Nephron (organoid): ENCODE results near the gene CRTAC1.

Source experiments
- H3K27ac Mint-ChIP-seq, 3 experiments: 2 replicates each; pipeline ENCODE4 v1.8.0; 2020; ENCODE audit warnings: mixed read lengths in 3 of 3, mild to moderate bottlenecking in 2 of 3, moderate library complexity in 1 of 3
- H3K27me3 Mint-ChIP-seq: 2 replicates; pipeline ENCODE4 v1.8.0; 2021; ENCODE audit warnings: low read depth, mild to moderate bottlenecking, moderate library complexity, mixed read lengths
- H3K36me3 Mint-ChIP-seq: 2 replicates; pipeline ENCODE4 v1.8.0; 2020; ENCODE audit warnings: low read depth, mixed read lengths
- H3K4me1 Mint-ChIP-seq: 2 replicates; pipeline ENCODE4 v1.8.0; 2020; ENCODE audit warnings: mixed read lengths
- H3K4me3 Mint-ChIP-seq, 3 experiments: 2 replicates each; pipeline ENCODE4 v1.8.0; 2020; ENCODE audit warnings: mild to moderate bottlenecking in 3 of 3, mixed read lengths in 3 of 3, moderate library complexity in 2 of 3
- H3K9me3 Mint-ChIP-seq: 2 replicates; pipeline ENCODE4 v1.8.0; 2020; ENCODE audit warnings: mixed read lengths
- CTCF ChIP-seq, 3 experiments: fragments of 200-600 bp; sonication (generic); IDR thresholded peaks; one replicate each; pipeline ENCODE4 v1.5.0; 2021; ENCODE audit warnings: antibody characterized with exemption in 3 of 3; ENCODE audit not compliant: unreplicated experiment in 3 of 3

The CRTAC1 gene

GRCh38 chr10:97895915-97896314 is 134.5 kb downstream of the CRTAC1 start:
- peaks cover 10% of the 10 kb centered on the region for H3K4me1 Mint-ChIP-seq
- H3K27me3 Mint-ChIP-seq = peaks cover 17% of the 10 kb centered on the region
- no peak overlapping the region for H3K27ac Mint-ChIP-seq
- H3K36me3 Mint-ChIP-seq = no peaks in the 10 kb centered on the region
- no peak overlapping the region for H3K4me3 Mint-ChIP-seq
- H3K9me3 Mint-ChIP-seq = no peaks in the 10 kb centered on the region
- no peak for TF ChIP-seq CTCF (IDR thresholded peaks at IDR 0.05; ENCODE audit: unreplicated experiment in 3 of 3)

GRCh38 chr10:97895084-97895483 is 135.3 kb downstream of the CRTAC1 start:
- TF ChIP-seq CTCF (IDR thresholded peaks at IDR 0.05; ENCODE audit: unreplicated experiment in 3 of 3) = no peak
- peaks cover 17% of the 10 kb centered on the region for H3K27me3 Mint-ChIP-seq
- no peak overlapping the region for H3K27ac Mint-ChIP-seq
- peaks cover 10% of the 10 kb centered on the region for H3K4me1 Mint-ChIP-seq
- no peak overlapping the region for H3K4me3 Mint-ChIP-seq
- no peaks in the 10 kb centered on the region for H3K9me3 Mint-ChIP-seq
- no peaks in the 10 kb centered on the region for H3K36me3 Mint-ChIP-seq

- no peak for TF ChIP-seq CTCF (IDR thresholded peaks at IDR 0.05; ENCODE audit: unreplicated experiment in 3 of 3)
- H3K4me1 Mint-ChIP-seq = peaks cover 10% of the 10 kb centered on the region
- peaks cover 17% of the 10 kb centered on the region for H3K27me3 Mint-ChIP-seq
- H3K27ac Mint-ChIP-seq = no peak overlapping the region
- no peak overlapping the region for H3K4me3 Mint-ChIP-seq
- H3K36me3 Mint-ChIP-seq = no peaks in the 10 kb centered on the region
- no peaks in the 10 kb centered on the region for H3K9me3 Mint-ChIP-seq
Measured at GRCh38 chr10:97894092-97894491, 136.3 kb downstream of the CRTAC1 start.

GRCh38 chr10:97892939-97893338 is 137.5 kb downstream of the CRTAC1 start:
- no peaks in the 10 kb centered on the region for H3K36me3 Mint-ChIP-seq
- H3K4me3 Mint-ChIP-seq = no peak overlapping the region

GRCh38 chr10:97892506-97892905 is 137.9 kb downstream of the CRTAC1 start:
- TF ChIP-seq CTCF (IDR thresholded peaks at IDR 0.05; ENCODE audit: unreplicated experiment in 3 of 3) = no peak
- Mint-ChIP-seq H3K27ac (no peak overlapping the region), H3K9me3 (no peaks in the 10 kb centered on the region), H3K36me3 (no peaks in the 10 kb centered on the region), H3K4me1 (peaks cover 10% of the 10 kb centered on the region), H3K27me3 (peaks cover 17% of the 10 kb centered on the region), H3K4me3 (no peak overlapping the region)

More at GRCh38 chr10:97892939-97893338, 137.5 kb downstream of the CRTAC1 start:
- no peak for TF ChIP-seq CTCF (IDR thresholded peaks at IDR 0.05; ENCODE audit: unreplicated experiment in 3 of 3)
- Mint-ChIP-seq H3K27ac (no peak overlapping the region), H3K9me3 (no peaks in the 10 kb centered on the region), H3K4me1 (peaks cover 10% of the 10 kb centered on the region), H3K27me3 (peaks cover 17% of the 10 kb centered on the region)

- no peak for TF ChIP-seq CTCF (IDR thresholded peaks at IDR 0.05; ENCODE audit: unreplicated experiment in 3 of 3)
- peaks cover 10% of the 10 kb centered on the region for H3K4me1 Mint-ChIP-seq
Measured at GRCh38 chr10:97891497-97892167, 138.8 kb downstream of the CRTAC1 start.

More at GRCh38 chr10:97891497-97892167, 138.8 kb downstream of the CRTAC1 start:
- no peaks in the 10 kb centered on the region for H3K36me3 Mint-ChIP-seq
- H3K27ac Mint-ChIP-seq = no peak overlapping the region
- peaks cover 17% of the 10 kb centered on the region for H3K27me3 Mint-ChIP-seq
- no peak overlapping the region for H3K4me3 Mint-ChIP-seq
- no peaks in the 10 kb centered on the region for H3K9me3 Mint-ChIP-seq
